Natural killer cell treated with Interleukin-12 subunit alpha and Interleukin-12 subunit beta and Interleukin-15 and Interleukin-18, amount 100 ng/mL, for 72 hours (primary cell): Measurements from ENCODE around the gene ACOT7. TPM values are rescaled to one million over a fixed set of nuclear protein-coding genes. Genes with fewer than 3 reads are reported as not detected.

Source experiments
- ATAC-seq, 2 donors: fragments of 150-1000 bp; cut with Tn5 transposase in 1 of 2; sonication (Bioruptor Pico), chemical (Tn5 transposase) in 1 of 2; 2 replicates each; pipeline ENCODE4 v1.10.0; 2021
- DNase-seq: peaks from one replicate; pipeline ENCODE4 v3.0.0; 2022; ENCODE audit warnings: low spot score
- H3K27ac Mint-ChIP-seq, 2 donors: 1 replicate in 1 of 2; 2 replicates in 1 of 2; pipeline ENCODE4 v1.8.0; 2022; ENCODE audit warnings: mixed read lengths in 2 of 2, mild to moderate bottlenecking in 1 of 2, moderate library complexity in 1 of 2
- H3K27me3 Mint-ChIP-seq, 2 donors: 1 replicate in 1 of 2; 2 replicates in 1 of 2; pipeline ENCODE4 v1.8.0; 2022; ENCODE audit warnings: mixed read lengths in 2 of 2
- H3K36me3 Mint-ChIP-seq: one replicate; pipeline ENCODE4 v1.8.0; 2022; ENCODE audit warnings: mixed read lengths
- H3K4me1 Mint-ChIP-seq, 2 donors: 1 replicate in 1 of 2; 2 replicates in 1 of 2; pipeline ENCODE4 v1.8.0; 2022; ENCODE audit warnings: low read depth in 2 of 2, mixed read lengths in 2 of 2, mild to moderate bottlenecking in 1 of 2
- H3K4me3 Mint-ChIP-seq: one replicate; pipeline ENCODE4 v1.8.0; 2022; ENCODE audit warnings: mixed read lengths
- H3K9me3 Mint-ChIP-seq: 2 replicates; pipeline ENCODE4 v1.8.0; 2022; ENCODE audit warnings: mixed read lengths
- total RNA-seq, 2 donors: library from RNA; stranded (reverse); gene quantifications; one replicate each; pipeline ENCODE4 v1.2.3, GENCODE V29; 2022

ACOT7 gene
- total RNA-seq, 2 donors from 2014 or later, result 49.5 to 87.5 TPM

GRCh38 chr1:6249739-6250689, 143.6 kb downstream of the ACOT7 start:
- DNase-seq (no peak), ATAC-seq (no peak)
- H3K27me3 Mint-ChIP-seq, result peaks cover 3 to 7% of the 10 kb centered on the region in 2 donors
- H3K36me3 Mint-ChIP-seq, result no peaks in the 10 kb centered on the region
- H3K27ac Mint-ChIP-seq, result no peak overlapping the region
- no peaks in the 10 kb centered on the region for H3K9me3 Mint-ChIP-seq
- no peak overlapping the region for H3K4me3 Mint-ChIP-seq
- peaks cover 0 to 3% of the 10 kb centered on the region in 2 donors for H3K4me1 Mint-ChIP-seq

DNA sequence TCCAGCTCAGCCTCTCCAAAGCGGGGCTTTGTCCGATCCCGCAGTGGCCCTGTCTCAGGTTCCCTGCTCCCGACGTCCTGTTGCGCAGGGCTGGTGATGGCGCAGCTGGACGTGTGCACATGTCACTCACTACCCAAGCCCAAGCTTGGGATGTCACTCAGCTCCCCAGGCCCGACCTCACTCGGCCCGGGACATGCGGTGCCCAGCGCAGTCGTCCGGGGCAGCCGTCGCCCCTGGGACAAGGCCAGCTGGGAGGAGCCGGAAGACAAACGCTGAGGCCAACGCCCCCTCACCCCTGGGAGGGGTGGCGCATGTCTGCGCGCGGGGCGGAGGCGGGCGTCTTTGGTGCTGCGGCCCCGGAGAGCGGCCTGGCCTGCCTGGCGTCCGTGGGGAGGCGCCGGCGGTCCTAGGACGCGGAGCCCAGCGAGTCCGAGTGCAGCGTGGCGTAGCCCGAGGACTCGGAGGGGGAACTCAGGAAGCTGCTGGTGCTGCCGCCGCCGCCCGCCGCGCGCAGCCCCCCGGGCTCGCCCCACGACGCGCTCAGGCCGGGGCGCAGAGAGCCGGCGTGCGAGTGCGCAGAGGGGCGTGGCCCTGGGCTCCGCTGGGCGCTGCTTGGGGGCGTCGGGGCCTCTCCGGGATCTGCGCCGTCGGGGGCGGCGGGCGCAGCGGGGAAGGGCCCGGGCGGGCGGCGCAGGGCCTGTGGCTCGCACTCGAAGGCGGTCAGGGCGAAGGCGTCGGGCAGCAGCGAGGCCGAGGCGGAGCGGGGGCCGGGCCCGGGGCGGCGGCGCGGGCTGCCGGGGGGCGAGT, 144.4 kb downstream of the ACOT7 start:
- Mint-ChIP-seq H3K27ac (no peak overlapping the region), H3K9me3 (no peaks in the 10 kb centered on the region), H3K27me3 (peaks cover 3 to 7% of the 10 kb centered on the region in 2 donors), H3K4me1 (peaks cover 0 to 3% of the 10 kb centered on the region in 2 donors), H3K36me3 (no peaks in the 10 kb centered on the region), H3K4me3 (no peak overlapping the region)
- no peak for DNase-seq
- no peak for ATAC-seq

GRCh38 chr1:6248161-6248776, 145.3 kb downstream of the ACOT7 start:
- Mint-ChIP-seq H3K36me3 (no peaks in the 10 kb centered on the region), H3K4me3 (no peak overlapping the region), H3K9me3 (no peaks in the 10 kb centered on the region), H3K27me3 (peaks cover 5 to 7% of the 10 kb centered on the region in 2 donors), H3K27ac (no peak overlapping the region), H3K4me1 (peaks cover 0 to 3% of the 10 kb centered on the region in 2 donors)
- ATAC-seq, result no peak
- DNase-seq, result no peak

DNA sequence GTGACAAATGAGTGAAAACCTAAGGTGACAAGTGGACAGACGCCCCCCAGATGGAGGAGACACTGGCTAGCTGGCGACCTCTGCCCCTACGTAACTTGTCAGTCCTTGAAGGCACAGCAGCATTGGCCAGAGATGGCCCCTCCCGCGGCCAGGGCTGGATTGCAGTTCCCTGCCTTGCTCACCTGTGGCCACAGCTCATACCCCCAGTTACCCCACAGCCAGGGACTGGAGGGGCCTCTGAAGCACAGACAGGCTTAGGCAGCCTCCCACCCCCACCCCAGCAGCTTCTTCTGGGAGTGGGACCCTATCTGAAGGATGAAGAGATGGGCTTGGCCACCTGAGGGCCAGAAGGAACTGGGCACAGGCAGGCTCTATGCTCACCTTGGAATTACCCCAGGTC, 145.9 kb downstream of the ACOT7 start:
- ATAC-seq, result no peak
- no peak for DNase-seq
- Mint-ChIP-seq H3K4me1 (peaks cover 0 to 3% of the 10 kb centered on the region in 2 donors), H3K4me3 (no peak overlapping the region), H3K27me3 (peaks cover 7% of the 10 kb centered on the region in 2 donors), H3K36me3 (no peaks in the 10 kb centered on the region), H3K9me3 (no peaks in the 10 kb centered on the region), H3K27ac (no peak overlapping the region)

- DNase-seq, result peak; percentile 76
- Mint-ChIP-seq H3K4me3 (peak overlapping the region; percentile 41), H3K4me1 (peaks cover 0 to 3% of the 10 kb centered on the region in 2 donors), H3K27ac (peak overlapping the region in 1 of 2 donors; percentile 35), H3K36me3 (no peaks in the 10 kb centered on the region), H3K9me3 (no peaks in the 10 kb centered on the region), H3K27me3 (peaks cover 7% of the 10 kb centered on the region in 2 donors)
- ATAC-seq, result peak; percentile 65 to 75
These were observed 146.8 kb downstream of the ACOT7 start for GRCh38 chr1:6246497-6247467.

DNA sequence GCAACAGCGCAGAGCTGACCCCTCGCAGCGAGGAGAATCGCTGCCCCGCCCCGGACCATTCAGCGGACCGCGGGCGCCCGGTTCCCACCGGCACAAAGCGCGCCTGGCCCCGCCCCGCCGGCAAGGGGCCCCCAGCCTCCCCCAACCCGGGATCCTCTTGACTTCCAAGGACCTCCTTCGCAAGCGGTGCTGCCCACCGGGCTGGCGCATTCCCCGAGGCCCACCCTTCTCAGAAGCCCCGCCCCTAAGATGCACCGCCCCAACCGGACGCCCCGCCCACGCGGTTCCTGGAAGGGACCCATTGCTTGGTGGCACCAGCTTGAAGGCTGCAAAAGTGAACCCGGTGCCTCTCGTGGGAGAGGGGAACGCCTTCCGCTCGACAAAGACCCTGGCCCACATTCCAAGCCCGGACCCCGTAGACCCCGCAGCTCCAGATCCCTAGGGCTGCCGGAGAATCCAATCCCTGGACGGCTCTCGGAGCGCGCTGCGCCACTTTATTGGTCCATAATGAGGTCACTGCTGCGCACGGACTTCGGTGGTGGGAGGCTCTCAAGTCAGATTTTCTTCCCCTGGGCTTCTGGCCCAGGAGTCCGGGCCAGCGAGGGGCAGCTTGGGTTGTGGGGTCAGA, 147.6 kb downstream of the ACOT7 start:
- DNase-seq, result peak; percentile 77
- no peaks in the 10 kb centered on the region for H3K36me3 Mint-ChIP-seq
- no peak overlapping the region for H3K27ac Mint-ChIP-seq
- H3K9me3 Mint-ChIP-seq, result no peaks in the 10 kb centered on the region
- peak overlapping the region; percentile 41 for H3K4me3 Mint-ChIP-seq
- ATAC-seq, result peak; percentile 41 to 66
- peaks cover 0 to 9% of the 10 kb centered on the region in 2 donors for H3K4me1 Mint-ChIP-seq
- H3K27me3 Mint-ChIP-seq, result peaks cover 14 to 15% of the 10 kb centered on the region in 2 donors

GRCh38 chr1:6245086-6245868, 148.3 kb downstream of the ACOT7 start:
- Mint-ChIP-seq H3K27me3 (peaks cover 14 to 16% of the 10 kb centered on the region in 2 donors), H3K27ac (no peak overlapping the region), H3K4me3 (no peak overlapping the region), H3K36me3 (no peaks in the 10 kb centered on the region), H3K9me3 (no peaks in the 10 kb centered on the region), H3K4me1 (peaks cover 0 to 9% of the 10 kb centered on the region in 2 donors)
- DNase-seq (peak; percentile 88), ATAC-seq (peak; percentile 85 to 88)

- ATAC-seq (no peak), DNase-seq (no peak)
- no peak overlapping the region for H3K27ac Mint-ChIP-seq
- H3K27me3 Mint-ChIP-seq, result peaks cover 16 to 17% of the 10 kb centered on the region in 2 donors
- H3K9me3 Mint-ChIP-seq, result no peaks in the 10 kb centered on the region
- H3K36me3 Mint-ChIP-seq, result no peaks in the 10 kb centered on the region
- H3K4me3 Mint-ChIP-seq, result no peak overlapping the region
- H3K4me1 Mint-ChIP-seq, result peaks cover 0 to 9% of the 10 kb centered on the region in 2 donors
These were observed 149.0 kb downstream of the ACOT7 start for GRCh38 chr1:6244401-6245049.

GRCh38 chr1:6243993-6244392, 149.6 kb downstream of the ACOT7 start, which contains the start of gene HES3:
HES3 (plus strand) TSS chr1:6244179; CDS start chr1:6244366, 187 bp downstream.
- no peaks in the 10 kb centered on the region for H3K9me3 Mint-ChIP-seq
- no peak within 1 kb of the TSS for H3K4me3 Mint-ChIP-seq
- peaks cover 21 to 22% of the 10 kb centered on the region in 2 donors for H3K27me3 Mint-ChIP-seq
- DNase-seq (no peak), ATAC-seq (no peak)
- H3K27ac Mint-ChIP-seq, result no peak within 1 kb of the TSS
- peaks cover 0 to 9% of the 10 kb centered on the region in 2 donors for H3K4me1 Mint-ChIP-seq
- no peaks in the 10 kb centered on the region for H3K36me3 Mint-ChIP-seq

DNA sequence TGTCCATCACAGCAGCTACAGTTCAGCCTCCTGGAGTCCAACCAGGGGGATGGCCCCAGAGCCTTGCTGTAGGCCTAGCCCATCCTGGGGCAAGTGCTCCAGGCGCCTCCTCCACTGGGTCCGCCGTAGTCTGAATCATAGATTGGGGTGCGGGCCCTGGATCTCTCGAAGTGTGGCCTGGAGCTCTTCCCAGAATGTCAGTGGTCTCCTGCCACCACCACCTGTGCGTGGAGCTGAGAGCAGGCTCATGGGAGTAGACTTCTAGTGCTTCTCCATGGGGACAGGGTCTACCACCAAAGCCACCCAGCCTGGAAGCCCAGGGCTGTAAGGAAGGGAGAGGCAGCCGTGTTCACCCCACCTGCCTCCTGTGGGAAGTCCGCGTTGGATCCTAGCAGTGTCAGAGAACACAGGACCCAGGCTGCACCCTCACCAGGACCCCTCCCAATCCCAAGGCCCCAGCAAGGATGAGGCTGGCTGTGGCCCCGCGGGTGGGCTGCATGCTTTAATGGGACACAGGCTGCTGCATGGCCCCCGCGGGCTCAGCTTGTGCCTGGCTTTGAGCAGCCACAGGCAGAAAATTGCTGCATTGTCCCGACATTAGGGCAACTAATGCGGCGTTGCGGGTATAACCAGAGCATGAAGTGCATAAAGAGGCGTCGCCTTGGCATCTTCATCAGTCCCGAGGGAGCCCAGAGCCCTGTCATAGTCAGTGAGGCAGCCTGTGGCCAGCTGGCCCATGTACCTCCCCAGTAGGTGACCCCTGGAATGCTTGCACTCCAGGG, 150.3 kb downstream of the ACOT7 start:
- no peak for ATAC-seq
- H3K27ac Mint-ChIP-seq, result no peak overlapping the region
- DNase-seq, result no peak
- H3K36me3 Mint-ChIP-seq, result no peaks in the 10 kb centered on the region
- no peaks in the 10 kb centered on the region for H3K9me3 Mint-ChIP-seq
- H3K4me3 Mint-ChIP-seq, result no peak overlapping the region
- peaks cover 0 to 9% of the 10 kb centered on the region in 2 donors for H3K4me1 Mint-ChIP-seq
- peaks cover 24% of the 10 kb centered on the region in 2 donors for H3K27me3 Mint-ChIP-seq
